PC-9 (cell line): Measurements from ENCODE around the gene COG3.

Experiments used
- CTCF ChIP-seq: fragments of 200-600 bp; sonication (generic); conservative IDR thresholded peaks from 2 replicates; pipeline ENCODE4 v1.6.1; 2017; ENCODE audit warnings: mixed run types, antibody characterized with exemption, mild to moderate bottlenecking, moderate library complexity
- EZH2 ChIP-seq: fragments of 200-600 bp; sonication (generic); IDR thresholded peaks from 2 replicates; pipeline ENCODE4 v1.8.0; 2017; ENCODE audit warnings: antibody characterized with exemption, low read depth

- TF ChIP-seq CTCF (peak; percentile 49), EZH2 (no peak)
These were observed 25.3 kb downstream of the COG3 start for GRCh38 chr13:45490068-45490467.
